Chondrocyte (in vitro differentiated cells): ENCODE results near the gene ALG14. TPM values are rescaled to one million over a fixed set of nuclear protein-coding genes. Genes with fewer than 3 reads are reported as not detected.

ENCODE experiments used
- DNase-seq: peaks from one replicate; pipeline ENCODE4 v3.0.0; 2021; ENCODE audit warnings: mixed read lengths, low spot score
- H3K27ac Mint-ChIP-seq: one replicate; pipeline ENCODE4 v1.8.0; 2021; ENCODE audit warnings: mild to moderate bottlenecking, moderate library complexity, mixed read lengths; ENCODE audit not compliant: unreplicated experiment
- H3K27me3 Mint-ChIP-seq: 2 replicates; pipeline ENCODE4 v1.8.0; 2021; ENCODE audit warnings: low read depth, mixed read lengths
- H3K36me3 Mint-ChIP-seq: 2 replicates; pipeline ENCODE4 v1.8.0; 2021; ENCODE audit warnings: low read depth, mixed read lengths
- H3K4me1 Mint-ChIP-seq: 2 replicates; pipeline ENCODE4 v1.8.0; 2021; ENCODE audit warnings: low read depth, mild to moderate bottlenecking, mixed read lengths
- H3K4me3 Mint-ChIP-seq: one replicate; pipeline ENCODE4 v1.8.0; 2021; ENCODE audit warnings: mild to moderate bottlenecking, moderate library complexity, mixed read lengths; ENCODE audit not compliant: unreplicated experiment
- H3K9me3 Mint-ChIP-seq: 2 replicates; pipeline ENCODE4 v1.8.0; 2021; ENCODE audit warnings: low read depth, mixed read lengths
- CTCF ChIP-seq: fragments of 200-600 bp; sonication (generic); IDR thresholded peaks from 2 replicates; pipeline ENCODE4 v1.5.0; 2021; ENCODE audit warnings: antibody characterized with exemption, mild to moderate bottlenecking, moderate library complexity
- total RNA-seq: library from RNA; stranded (reverse); gene quantifications from 3 replicates; pipeline ENCODE4 v1.2.1, GENCODE V29; 2021

ALG14 gene
- total RNA-seq, 1 donor from 2014 or later: 3.8 TPM

- no peaks in the 10 kb centered on the region for H3K36me3 Mint-ChIP-seq
- H3K9me3 Mint-ChIP-seq: no peaks in the 10 kb centered on the region
- no peak overlapping the region for H3K27ac Mint-ChIP-seq
- DNase-seq: no peak
- H3K4me1 Mint-ChIP-seq: peaks cover 56% of the 10 kb centered on the region
- no peak for TF ChIP-seq CTCF
- H3K27me3 Mint-ChIP-seq: no peaks in the 10 kb centered on the region
- H3K4me3 Mint-ChIP-seq: no peak overlapping the region
These were observed 54.0 kb downstream of the ALG14 start for GRCh38 chr1:95018602-95019369.

GRCh38 chr1:95017775-95018174 lies 55.0 kb downstream of the ALG14 start:
- H3K36me3 Mint-ChIP-seq: no peaks in the 10 kb centered on the region
- no peaks in the 10 kb centered on the region for H3K27me3 Mint-ChIP-seq
- H3K4me3 Mint-ChIP-seq: no peak overlapping the region
- no peak for DNase-seq
- H3K4me1 Mint-ChIP-seq: peaks cover 51% of the 10 kb centered on the region
- no peak overlapping the region for H3K27ac Mint-ChIP-seq
- H3K9me3 Mint-ChIP-seq: no peaks in the 10 kb centered on the region
- TF ChIP-seq CTCF: no peak

DNA sequence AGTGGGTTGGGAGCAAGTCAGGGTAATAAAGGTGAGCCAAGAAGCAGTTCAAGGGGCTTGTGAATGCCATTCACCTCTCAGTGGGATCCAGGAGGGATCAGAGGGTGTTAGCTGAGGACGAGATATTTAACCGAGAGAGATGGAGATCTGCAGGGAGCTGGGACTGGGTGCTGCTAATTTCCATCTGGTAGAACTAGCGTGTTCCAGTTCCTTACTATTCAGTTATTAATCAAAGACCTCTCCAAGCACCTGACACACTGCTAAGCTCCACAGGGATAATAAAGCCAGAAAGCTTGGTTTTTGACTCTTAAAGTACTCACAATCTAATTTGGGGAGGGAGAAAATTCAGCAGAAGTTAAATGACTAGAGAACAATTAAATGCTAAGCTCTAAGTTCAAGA lies 57.7 kb downstream of the ALG14 start:
- Mint-ChIP-seq H3K27ac (no peak overlapping the region), H3K36me3 (peaks cover under 1% of the 10 kb centered on the region), H3K9me3 (no peaks in the 10 kb centered on the region), H3K4me3 (no peak overlapping the region), H3K27me3 (no peaks in the 10 kb centered on the region), H3K4me1 (peaks cover 31% of the 10 kb centered on the region)
- no peak for TF ChIP-seq CTCF
- DNase-seq: no peak

- DNase-seq: no peak
- Mint-ChIP-seq H3K27me3 (no peaks in the 10 kb centered on the region), H3K4me3 (no peak overlapping the region), H3K27ac (no peak overlapping the region), H3K4me1 (peaks cover 27% of the 10 kb centered on the region), H3K9me3 (no peaks in the 10 kb centered on the region), H3K36me3 (peaks cover 2% of the 10 kb centered on the region)
- TF ChIP-seq CTCF: no peak
These were observed 58.7 kb downstream of the ALG14 start for GRCh38 chr1:95013950-95014574.

DNA sequence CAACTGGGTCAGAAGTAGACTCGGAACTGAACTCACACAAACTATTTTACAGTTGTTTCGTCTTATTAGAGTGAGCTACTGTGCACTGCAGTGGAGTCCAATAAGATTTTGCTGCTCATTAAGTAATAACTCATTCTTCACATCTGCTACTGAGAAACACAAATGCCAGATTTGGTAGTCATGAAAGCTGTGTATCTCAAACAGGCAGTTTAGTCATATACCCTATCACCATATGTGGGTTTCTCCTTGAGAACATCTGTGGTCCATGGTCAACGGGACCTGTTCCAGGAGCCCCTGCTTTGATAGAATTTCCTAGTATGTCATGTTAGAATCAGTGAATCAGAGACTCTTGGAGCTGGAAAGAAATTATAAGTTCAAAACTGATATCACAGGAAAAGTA lies 60.4 kb downstream of the ALG14 start:
- H3K27ac Mint-ChIP-seq: no peak overlapping the region
- no peaks in the 10 kb centered on the region for H3K9me3 Mint-ChIP-seq
- peaks cover 15% of the 10 kb centered on the region for H3K4me1 Mint-ChIP-seq
- no peak for TF ChIP-seq CTCF
- H3K27me3 Mint-ChIP-seq: no peaks in the 10 kb centered on the region
- DNase-seq: no peak
- H3K36me3 Mint-ChIP-seq: peaks cover 2% of the 10 kb centered on the region
- no peak overlapping the region for H3K4me3 Mint-ChIP-seq
